ENCODE data around the gene GNAT1.

Gene GNAT1

GRCh38 chr3:50172626-50173220 is 18.7 kb upstream of the GNAT1 start:
- Histone ChIP-seq H3K27ac (no peak overlapping the region), H3K4me3 (ENCODE audit: low read depth, low read length) (no peak overlapping the region), H3K9me3 (ENCODE audit: control insufficient read depth, low read length) (no peaks in the 10 kb centered on the region), H2AFZ (no peak overlapping the region), H3K9ac (no peak overlapping the region), H3K79me2 (no peaks in the 10 kb centered on the region), H3K36me3 (ENCODE audit: control insufficient read depth, insufficient read depth, low read length) (no peaks in the 10 kb centered on the region), H3K4me2 (ENCODE audit: low read length) (no peak overlapping the region), H3K4me1 (peaks cover 10% of the 10 kb centered on the region), H3K27me3 (ENCODE audit: control insufficient read depth, insufficient read depth, low read length) (no peaks in the 10 kb centered on the region)
- no peak for TF ChIP-seq CTCF (IDR thresholded peaks at IDR 0.05)

GRCh38 chr3:50173685-50174516 is 17.5 kb upstream of the GNAT1 start:
- Histone ChIP-seq H3K79me2 (no peaks in the 10 kb centered on the region), H3K9me3 (ENCODE audit: control insufficient read depth, low read length) (no peaks in the 10 kb centered on the region), H3K4me1 (peaks cover 10% of the 10 kb centered on the region), H2AFZ (no peak overlapping the region), H3K36me3 (ENCODE audit: control insufficient read depth, insufficient read depth, low read length) (no peaks in the 10 kb centered on the region), H3K9ac (no peak overlapping the region), H3K4me3 (ENCODE audit: low read depth, low read length) (no peak overlapping the region), H3K4me2 (ENCODE audit: low read length) (no peak overlapping the region), H3K27me3 (ENCODE audit: control insufficient read depth, insufficient read depth, low read length) (no peaks in the 10 kb centered on the region), H3K27ac (no peak overlapping the region)
- no peak for TF ChIP-seq CTCF (IDR thresholded peaks at IDR 0.05)

GRCh38 chr3:50174517-50174895 is 16.9 kb upstream of the GNAT1 start:
- Histone ChIP-seq H3K27me3 (ENCODE audit: control insufficient read depth, insufficient read depth, low read length) (no peaks in the 10 kb centered on the region), H3K4me2 (ENCODE audit: low read length) (no peak overlapping the region), H2AFZ (no peak overlapping the region), H3K9me3 (ENCODE audit: control insufficient read depth, low read length) (no peaks in the 10 kb centered on the region), H3K27ac (no peak overlapping the region), H3K4me3 (ENCODE audit: low read depth, low read length) (no peak overlapping the region), H3K79me2 (no peaks in the 10 kb centered on the region), H3K9ac (no peak overlapping the region), H3K4me1 (peaks cover 12% of the 10 kb centered on the region), H3K36me3 (ENCODE audit: control insufficient read depth, insufficient read depth, low read length) (no peaks in the 10 kb centered on the region)
- no peak for TF ChIP-seq CTCF (IDR thresholded peaks at IDR 0.05)

GRCh38 chr3:50174947-50175524 is 16.4 kb upstream of the GNAT1 start:
- no peak overlapping the region for H3K4me3 ChIP-seq (ENCODE audit: low read depth, low read length)
- TF ChIP-seq CTCF (IDR thresholded peaks at IDR 0.05): no peak
- no peak overlapping the region for H3K4me2 ChIP-seq (ENCODE audit: low read length)

More at GRCh38 chr3:50174947-50175524, 16.4 kb upstream of the GNAT1 start:
- Histone ChIP-seq H3K79me2 (no peaks in the 10 kb centered on the region), H3K9me3 (ENCODE audit: control insufficient read depth, low read length) (no peaks in the 10 kb centered on the region), H2AFZ (no peak overlapping the region), H3K36me3 (ENCODE audit: control insufficient read depth, insufficient read depth, low read length) (no peaks in the 10 kb centered on the region), H3K27me3 (ENCODE audit: control insufficient read depth, insufficient read depth, low read length) (no peaks in the 10 kb centered on the region), H3K27ac (no peak overlapping the region), H3K9ac (no peak overlapping the region), H3K4me1 (peaks cover 15% of the 10 kb centered on the region)

All from parathyroid adenoma (tissue), 2 donors.